Lower leg skin (tissue), 4 donors: ENCODE data around the gene RAB11FIP4. TPM values are rescaled to one million over a fixed set of nuclear protein-coding genes. Genes with fewer than 3 reads are reported as not detected.

Source experiments
- DNase-seq, 2 donors: peaks; one replicate each; pipeline ENCODE4 v3.0.0-alpha.2; 2019; ENCODE audit warnings: low spot score in 2 of 2
- H3K4me3 ChIP-seq: fragments of 200-600 bp; sonication (generic); 2 replicates; pipeline ENCODE4 v1.5.1; 2017; ENCODE audit warnings: mild to moderate bottlenecking, low read depth; ENCODE audit not compliant: poor library complexity, severe bottlenecking
- POLR2A ChIP-seq, 2 donors: fragments of 450-650 bp; IDR thresholded peaks; one replicate each; pipeline ENCODE4 v1.6.1; 2016 to 2017; ENCODE audit warnings: antibody characterized with exemption in 2 of 2, mild to moderate bottlenecking in 1 of 2, moderate library complexity in 1 of 2
- WGBS, 2 donors: methylation state at CpG; one replicate each; pipeline ENCODE4 v1.1.5; 2018; 5-methylcytosine and 5-hydroxymethylcytosine counted together
- intact Hi-C: fragments of 100-400 bp; cut with DNase I; formaldehyde crosslinking; loops from one replicate; pipeline ENCODE4 v1.15.0; 2023; ENCODE audit warnings: low total_unique reads
- total RNA-seq, 4 donors: library from RNA; depleted of rRNA; stranded (reverse); fragments of >200 nt; gene quantifications; one replicate each; pipeline ENCODE4 v1.1.0, GENCODE V29; 2016
- TF ChIP-seq, protein P1 (sequence below), 3 donors: fragments of 450-650 bp; IDR thresholded peaks; one replicate each; pipeline ENCODE4 v1.5.1; 2016; ENCODE audit warnings: antibody characterized with exemption in 3 of 3, mild to moderate bottlenecking in 3 of 3, moderate library complexity in 2 of 3

The RAB11FIP4 gene
- total RNA-seq, 4 donors from 2014 or later: 27.4 to 62.8 (median 34.1) TPM

DNA sequence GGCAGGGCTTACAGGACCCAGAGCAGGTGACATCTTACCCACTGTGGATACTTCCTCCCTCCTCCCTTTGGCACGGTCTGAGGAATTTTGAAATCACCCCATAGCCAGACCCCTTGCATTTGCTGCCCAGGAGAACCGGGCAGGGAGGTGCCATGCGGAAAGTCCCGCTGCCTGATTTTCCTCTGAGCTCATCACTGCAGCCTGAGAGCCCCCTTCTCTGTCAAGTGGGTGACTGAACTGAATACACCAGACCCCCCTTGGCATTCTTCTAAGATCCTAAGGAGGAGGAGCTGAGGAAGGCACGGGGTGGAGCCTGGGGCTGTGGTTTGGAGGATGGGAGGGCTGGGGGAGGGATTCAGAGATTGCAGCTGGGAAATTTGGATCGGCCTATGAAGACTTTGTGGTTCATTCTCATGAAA is 173.4 kb downstream of the RAB11FIP4 start:
- intact Hi-C loops: no loop called here
- 44 to 51% methylated on average over 6 of the region's 6 CpGs for WGBS, 2 donors
- no peak overlapping the region for H3K4me3 ChIP-seq
- TF ChIP-seq POLR2A (IDR thresholded peaks at IDR 0.05): no peak
- TF ChIP-seq, protein P1, sequence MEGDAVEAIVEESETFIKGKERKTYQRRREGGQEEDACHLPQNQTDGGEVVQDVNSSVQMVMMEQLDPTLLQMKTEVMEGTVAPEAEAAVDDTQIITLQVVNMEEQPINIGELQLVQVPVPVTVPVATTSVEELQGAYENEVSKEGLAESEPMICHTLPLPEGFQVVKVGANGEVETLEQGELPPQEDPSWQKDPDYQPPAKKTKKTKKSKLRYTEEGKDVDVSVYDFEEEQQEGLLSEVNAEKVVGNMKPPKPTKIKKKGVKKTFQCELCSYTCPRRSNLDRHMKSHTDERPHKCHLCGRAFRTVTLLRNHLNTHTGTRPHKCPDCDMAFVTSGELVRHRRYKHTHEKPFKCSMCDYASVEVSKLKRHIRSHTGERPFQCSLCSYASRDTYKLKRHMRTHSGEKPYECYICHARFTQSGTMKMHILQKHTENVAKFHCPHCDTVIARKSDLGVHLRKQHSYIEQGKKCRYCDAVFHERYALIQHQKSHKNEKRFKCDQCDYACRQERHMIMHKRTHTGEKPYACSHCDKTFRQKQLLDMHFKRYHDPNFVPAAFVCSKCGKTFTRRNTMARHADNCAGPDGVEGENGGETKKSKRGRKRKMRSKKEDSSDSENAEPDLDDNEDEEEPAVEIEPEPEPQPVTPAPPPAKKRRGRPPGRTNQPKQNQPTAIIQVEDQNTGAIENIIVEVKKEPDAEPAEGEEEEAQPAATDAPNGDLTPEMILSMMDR (IDR thresholded peaks at IDR 0.05): no peak
- DNase-seq: no peak

DNA sequence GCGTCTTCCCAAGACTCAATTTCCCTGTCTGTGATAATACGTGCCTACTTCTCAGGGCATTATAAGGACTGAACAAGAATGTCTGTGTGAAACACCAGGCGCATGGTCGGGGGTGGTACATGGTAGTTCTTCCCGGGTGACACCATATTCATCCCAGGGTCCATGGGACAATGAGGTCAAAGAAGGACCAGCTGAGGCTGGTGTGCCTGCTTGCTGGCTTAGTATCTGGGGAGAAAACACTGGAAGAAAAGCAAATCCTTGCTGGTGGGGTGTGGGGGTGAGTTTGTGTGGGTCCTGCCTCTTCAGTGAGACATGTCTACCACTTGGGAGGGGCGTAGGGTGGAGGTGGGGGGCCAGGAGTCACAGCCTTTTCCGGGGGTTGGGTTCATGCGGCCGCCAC is 174.2 kb downstream of the RAB11FIP4 start:
- intact Hi-C loops: no loop called here
- no peak for DNase-seq
- 81 to 82% methylated on average over 9 of the region's 9 CpGs for WGBS, 2 donors
- no peak for TF ChIP-seq POLR2A (IDR thresholded peaks at IDR 0.05)
- TF ChIP-seq, protein P1 (IDR thresholded peaks at IDR 0.05): no peak
- H3K4me3 ChIP-seq: no peak overlapping the region

DNA sequence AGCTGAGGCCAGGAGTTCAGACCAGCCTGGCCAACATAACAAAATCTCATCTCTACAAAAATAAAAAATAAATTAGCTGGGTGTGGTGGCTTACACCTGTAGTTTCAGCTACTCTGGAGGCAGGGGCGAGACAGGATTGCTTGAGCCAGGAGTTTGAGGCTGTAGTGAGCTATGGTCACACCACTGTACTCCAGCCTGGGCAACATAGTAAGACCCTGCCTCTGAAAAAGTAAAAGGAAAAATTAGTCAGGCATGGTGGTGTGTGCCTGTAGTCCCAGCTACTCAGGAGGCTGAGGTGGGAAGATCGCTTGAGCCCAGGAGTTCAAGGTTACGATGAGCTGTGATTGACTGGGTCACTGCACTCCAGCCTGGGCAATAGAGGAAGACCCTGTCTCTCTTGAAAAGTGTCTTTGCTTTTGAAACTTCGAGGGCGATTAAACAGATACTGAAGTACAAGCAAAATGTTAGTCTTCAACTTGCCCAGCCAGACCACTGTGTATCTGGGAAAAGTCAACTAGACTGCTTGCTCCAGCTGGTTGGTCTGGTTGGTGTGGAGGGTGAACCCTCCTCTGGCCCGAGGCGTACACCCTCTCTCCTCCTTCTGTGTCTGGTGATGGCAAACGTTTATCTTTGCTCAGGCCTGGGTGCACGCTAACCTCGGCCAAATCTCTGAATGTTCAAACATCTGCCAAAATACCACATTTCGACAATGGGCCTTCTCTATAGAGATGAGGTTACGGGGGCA is 174.9 kb downstream of the RAB11FIP4 start:
- TF ChIP-seq POLR2A (IDR thresholded peaks at IDR 0.05): no peak
- TF ChIP-seq, protein P1 (IDR thresholded peaks at IDR 0.05): no peak
- WGBS, 2 donors: 73 to 78% methylated on average over 12 of the region's 12 CpGs
- intact Hi-C loops: no loop called here
- no peak for DNase-seq
- H3K4me3 ChIP-seq: no peak overlapping the region

DNA sequence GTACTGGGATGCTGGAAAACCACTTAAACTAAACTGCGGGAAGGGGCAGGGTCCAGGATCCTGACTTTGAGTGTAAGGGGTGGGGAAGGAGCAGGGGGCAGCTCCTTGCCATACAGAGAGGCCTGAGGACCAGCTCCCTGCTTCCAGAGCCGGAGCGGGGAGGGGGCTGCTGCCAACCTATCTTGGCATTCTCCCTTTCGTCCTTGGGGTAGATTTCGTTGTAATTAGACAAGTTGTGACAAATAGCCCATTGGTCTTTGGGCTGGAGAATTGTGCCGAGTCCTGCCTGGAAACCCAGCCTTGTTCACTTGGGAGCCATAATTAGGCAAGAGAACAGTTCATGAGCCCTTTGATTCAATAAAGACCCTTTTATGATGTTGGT is 175.5 kb downstream of the RAB11FIP4 start:
- DNase-seq: no peak
- TF ChIP-seq, protein P1 (IDR thresholded peaks at IDR 0.05): no peak
- no peak for TF ChIP-seq POLR2A (IDR thresholded peaks at IDR 0.05)
- intact Hi-C loops: no loop called here
- WGBS, 2 donors: 66 to 76% methylated on average over 6 of the region's 6 CpGs
- H3K4me3 ChIP-seq: no peak overlapping the region

DNA sequence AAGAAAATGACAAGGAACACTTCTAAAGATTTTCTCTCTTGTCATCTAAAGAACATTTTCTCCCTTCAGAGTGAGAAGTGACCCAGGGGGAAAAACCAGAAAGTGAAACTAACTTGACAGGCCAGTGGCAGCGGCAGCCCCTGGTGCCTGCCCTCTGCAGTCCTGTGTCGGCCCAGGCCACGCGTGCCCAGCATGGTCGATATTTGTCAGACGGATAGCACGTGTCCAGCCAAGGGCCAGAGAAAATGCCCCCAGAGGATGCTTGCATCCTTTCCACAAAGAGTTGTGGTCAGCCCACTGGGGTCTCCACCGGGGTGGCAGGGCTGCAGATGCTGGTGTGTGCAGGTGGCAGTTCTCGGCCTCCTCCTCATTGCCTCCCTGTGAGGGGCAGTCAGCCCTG is 176.6 kb downstream of the RAB11FIP4 start:
- TF ChIP-seq, protein P1 (IDR thresholded peaks at IDR 0.05): no peak
- no peak for TF ChIP-seq POLR2A (IDR thresholded peaks at IDR 0.05)
- no peak for DNase-seq
- WGBS, 2 donors: 78% methylated on average over 9 of the region's 9 CpGs
- intact Hi-C loops: no loop called here
- H3K4me3 ChIP-seq: no peak overlapping the region

DNA sequence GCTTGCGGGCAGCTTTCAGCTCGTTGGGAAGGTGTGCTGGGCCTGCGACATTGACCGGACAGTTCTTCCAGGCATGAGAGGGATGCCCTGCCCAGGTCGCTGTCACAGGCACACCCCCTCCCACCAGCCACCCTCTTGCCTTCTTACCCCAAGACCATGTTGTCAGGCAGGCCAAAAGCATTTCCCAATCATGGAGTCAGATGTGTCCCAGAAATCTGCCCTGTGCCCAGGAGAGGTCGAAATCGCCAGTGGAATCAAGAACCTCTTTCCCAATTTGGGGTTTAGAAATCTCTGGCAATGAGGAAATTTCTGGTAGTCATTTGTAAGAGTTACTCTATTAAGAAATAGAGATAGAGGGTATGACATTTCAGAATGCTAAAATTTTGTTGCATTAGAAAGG is 177.1 kb downstream of the RAB11FIP4 start:
- no peak for TF ChIP-seq POLR2A (IDR thresholded peaks at IDR 0.05)
- TF ChIP-seq, protein P1 (IDR thresholded peaks at IDR 0.05): no peak
- WGBS, 2 donors: 90 to 98% methylated on average over 6 to 7 of the region's 7 CpGs
- no peak for DNase-seq
- intact Hi-C loops: no loop called here
- H3K4me3 ChIP-seq: no peak overlapping the region
